Spleen (tissue), 11 donors: ENCODE data around the gene DIAPH1. TPM values are rescaled to one million over a fixed set of nuclear protein-coding genes. Genes with fewer than 3 reads are reported as not detected.

Experiments used
- DNase-seq: peaks from one replicate; pipeline ENCODE4 v3.0.0-alpha.2; 2020
- H3K27ac ChIP-seq, 8 donors: fragments of 200-600 bp; sonication (generic) in 7 of 8; 1 replicate in 4 of 8; 2 replicates in 4 of 8; pipeline versions ENCODE4 v1.5.0 to v1.8.0; 2016 to 2021; ENCODE audit warnings: inconsistent platforms in 4 of 8, mild to moderate bottlenecking in 4 of 8, moderate library complexity in 1 of 8
- H3K27me3 ChIP-seq, 7 donors: fragments of 200-600 bp; sonication (generic) in 6 of 7; replicated peaks in 1 of 7; 1 replicate in 4 of 7; 2 replicates in 3 of 7; pipeline versions ENCODE4 v1.5.0 to v1.8.0; 2016 to 2021; ENCODE audit warnings: inconsistent platforms in 3 of 7, mild to moderate bottlenecking in 1 of 7
- H3K36me3 ChIP-seq, 6 donors: fragments of 200-600 bp; sonication (generic) in 5 of 6; 1 replicate in 4 of 6; 2 replicates in 2 of 6; pipeline versions ENCODE4 v1.5.0 to v1.8.0; 2016 to 2021; ENCODE audit warnings: inconsistent platforms in 2 of 6
- H3K4me1 ChIP-seq, 6 donors: fragments of 200-600 bp; sonication (generic) in 5 of 6; 1 replicate in 3 of 6; 2 replicates in 3 of 6; pipeline versions ENCODE4 v1.5.0 to v1.8.0; 2016 to 2021; ENCODE audit warnings: inconsistent platforms in 3 of 6
- H3K4me3 ChIP-seq, 8 donors: fragments of 200-600 bp; sonication (generic) in 7 of 8; 1 replicate in 4 of 8; 2 replicates in 4 of 8; pipeline versions ENCODE4 v1.5.0 to v1.8.0; 2016 to 2021; ENCODE audit warnings: inconsistent platforms in 4 of 8, mild to moderate bottlenecking in 4 of 8, moderate library complexity in 2 of 8
- H3K9me3 ChIP-seq, 8 donors: fragments of 200-600 bp; sonication (generic) in 7 of 8; 1 replicate in 4 of 8; 2 replicates in 4 of 8; pipeline versions ENCODE4 v1.5.0 to v1.8.0; 2016 to 2021; ENCODE audit warnings: inconsistent platforms in 4 of 8
- CTCF ChIP-seq, 11 experiments: fragments of 200-600 bp in 7 of 11; fragments of 450-650 bp in 4 of 11; sonication (generic) in 4 of 11; IDR thresholded peaks in 8 of 11; conservative IDR thresholded peaks in 3 of 11; 1 replicate in 7 of 11; 2 replicates in 4 of 11; pipeline versions ENCODE4 v1.4.0 to v1.8.0; 2016 to 2021; ENCODE audit warnings: antibody characterized with exemption in 11 of 11, inconsistent platforms in 4 of 11, mild to moderate bottlenecking in 1 of 11
- POLR2A ChIP-seq, 3 donors: fragments of 450-650 bp; IDR thresholded peaks; one replicate each; pipeline ENCODE4 v1.5.1; 2017; ENCODE audit warnings: antibody characterized with exemption in 3 of 3, mild to moderate bottlenecking in 1 of 3
- POLR2AphosphoS5 ChIP-seq, 3 donors: sonication (generic); formaldehyde crosslinking; IDR thresholded peaks; one replicate each; pipeline ENCODE4 v1.5.1; 2017; ENCODE audit warnings: antibody characterized with exemption in 3 of 3
- WGBS, 5 donors: extraction: QIAGEN DNeasy Blood & Tissue Kit in 3 of 5; methylation state at CpG; one replicate each; pipeline versions ENCODE4 v1.1.5 to v1.1.7; 2013 to 2018; 5-methylcytosine and 5-hydroxymethylcytosine counted together
- intact Hi-C: fragments of 100-400 bp; cut with DNase I; formaldehyde crosslinking; loops from one replicate; pipeline ENCODE4 v1.15.0; 2023; ENCODE audit warnings: low total_unique reads
- polyA plus RNA-seq, 3 donors: library from polyadenylated mRNA; stranded (reverse); fragments of 200-250 nt; gene quantifications; one replicate each; pipeline ENCODE4 v1.2.1, GENCODE V29; 2013
- total RNA-seq, 7 donors: library from RNA; depleted of rRNA in 3 of 7; stranded (reverse); fragments of >200 nt in 3 of 7; fragmentation: NEBNext Ultra II Directional in 4 of 7; extraction: Animal tissue kit (Norgen Biotek cat#: 25700) in 4 of 7; gene quantifications; one replicate each; pipeline versions ENCODE4 v1.1.0 to v1.2.1, GENCODE V29; 2016 to 2021
- donor health status: healthy with polysubstance abuse.
- donor health status: DM: no; HTN: no; CAD: no; lungs with moderate emphysema.
- donor health status: DM: no; HTN: no; CAD: no.
- donor health status: Bipolar disorder and iron deficiency.
- donor health status: healthy.
- donor health status: DM: no; HTN: no; CAD: no.
- donor health status: DM: yes; HTN: yes; CAD: no.

DIAPH1 gene
- total and polyA plus RNA-seq, 10 donors = 35.4 to 123 (median 81.5) TPM

- TF ChIP-seq POLR2A (IDR thresholded peaks at IDR 0.05) = no peak
- Histone ChIP-seq H3K9me3 (no peaks in the 10 kb centered on the region), H3K27me3 (peaks cover 0 to 72% (median 21%) of the 10 kb centered on the region in 7 donors), H3K4me3 (peak overlapping the region in 3 of 8 donors; percentile 25 to 58 (median 36)), H3K4me1 (peaks cover 0 to 38% (median 17%) of the 10 kb centered on the region in 6 donors), H3K27ac (no peak overlapping the region), H3K36me3 (no peaks in the 10 kb centered on the region)
- no peak for DNase-seq
- intact Hi-C loops = no loop called here
- WGBS, 5 donors = 15 to 29% (median 22%) methylated on average over 4 of the region's 4 CpGs
These were observed 134.5 kb downstream of the DIAPH1 start for GRCh38 chr5:141484310-141484640.

- Histone ChIP-seq H3K27ac (no peak overlapping the region), H3K27me3 (peaks cover 0 to 72% (median 21%) of the 10 kb centered on the region in 7 donors), H3K4me1 (peaks cover 0 to 40% (median 18%) of the 10 kb centered on the region in 6 donors), H3K4me3 (no peak overlapping the region), H3K9me3 (no peaks in the 10 kb centered on the region), H3K36me3 (no peaks in the 10 kb centered on the region)
- 41 to 62% (median 54%) methylated on average over 3 of the region's 3 CpGs for WGBS, 5 donors
- no peak for DNase-seq
- TF ChIP-seq CTCF (IDR thresholded peaks at IDR 0.05 in 8 of 11, conservative IDR thresholded peaks at IDR 0.05 in 3 of 11) (no peak), POLR2A (IDR thresholded peaks at IDR 0.05) (no peak), POLR2AphosphoS5 (IDR thresholded peaks at IDR 0.05) (no peak)
- intact Hi-C loops = no loop called here
These were observed 134.9 kb downstream of the DIAPH1 start for GRCh38 chr5:141483902-141484301.

GRCh38 chr5:141479776-141480175 is 139.0 kb downstream of the DIAPH1 start:
- no peaks in the 10 kb centered on the region for H3K9me3 ChIP-seq
- no peaks in the 10 kb centered on the region for H3K36me3 ChIP-seq
- no peak for DNase-seq
- no peak overlapping the region for H3K27ac ChIP-seq
- H3K4me1 ChIP-seq = peaks cover 0 to 65% (median 44%) of the 10 kb centered on the region in 6 donors
- no peak for TF ChIP-seq POLR2A (IDR thresholded peaks at IDR 0.05)
- no peak for TF ChIP-seq CTCF (IDR thresholded peaks at IDR 0.05 in 8 of 11, conservative IDR thresholded peaks at IDR 0.05 in 3 of 11)
- TF ChIP-seq POLR2AphosphoS5 (IDR thresholded peaks at IDR 0.05) = no peak
- no peak overlapping the region for H3K4me3 ChIP-seq
- H3K27me3 ChIP-seq = peaks cover 0 to 72% (median 23%) of the 10 kb centered on the region in 7 donors
- intact Hi-C loops = no loop called here

- DNase-seq = no peak
- Histone ChIP-seq H3K27ac (no peak overlapping the region), H3K4me1 (peaks cover 0 to 55% (median 35%) of the 10 kb centered on the region in 6 donors), H3K27me3 (peaks cover 0 to 59% (median 14%) of the 10 kb centered on the region in 7 donors), H3K36me3 (no peaks in the 10 kb centered on the region), H3K4me3 (peak overlapping the region in 3 of 8 donors; percentile 12 to 69 (median 12)), H3K9me3 (no peaks in the 10 kb centered on the region)
- TF ChIP-seq POLR2AphosphoS5 (IDR thresholded peaks at IDR 0.05) (no peak), POLR2A (IDR thresholded peaks at IDR 0.05) (no peak), CTCF (IDR thresholded peaks at IDR 0.05 in 8 of 11, conservative IDR thresholded peaks at IDR 0.05 in 3 of 11) (no peak)
- 44 to 57% (median 47%) methylated on average over 20 of the region's 20 CpGs for WGBS, 5 donors
- intact Hi-C loops = no loop called here
These were observed 140.4 kb downstream of the DIAPH1 start for GRCh38 chr5:141478321-141478945.
